ENCODE results near the gene NOBOX.
"Not testable (repeated sequence)": the region's sequence is repeated elsewhere in the genome, so short reads cannot be mapped to it uniquely, and the experiment has no call there.

Gene NOBOX

GRCh38 chr7:144356185-144356584, 47.3 kb downstream of the NOBOX start:
- DNase-seq (ENCODE audit: extremely low spot score); CTCF ChIA-PET; POLR2A ChIA-PET: not testable (repeated sequence)

GRCh38 chr7:144355176-144355822, 48.2 kb downstream of the NOBOX start, which contains the start of gene ARHGEF5:
Gene ARHGEF5 (plus strand): TSS chr7:144355402. CDS start chr7:144362670, 7,268 bp downstream.
- DNase-seq (ENCODE audit: extremely low spot score); CTCF ChIA-PET; POLR2A ChIA-PET: not testable (repeated sequence)

- CTCF ChIA-PET; DNase-seq (ENCODE audit: extremely low spot score); POLR2A ChIA-PET: not testable (repeated sequence)
Measured at GRCh38 chr7:144351667-144352066, 51.8 kb downstream of the NOBOX start.

- DNase-seq (ENCODE audit: extremely low spot score); POLR2A ChIA-PET; CTCF ChIA-PET: not testable (repeated sequence)
Measured at GRCh38 chr7:144348625-144349024, 54.9 kb downstream of the NOBOX start.

Data from GM10248 (cell line).